ENCODE results near the gene HOXD11. TPM values are rescaled to one million over a fixed set of nuclear protein-coding genes. Genes with fewer than 3 reads are reported as not detected.

Gene HOXD11
- total RNA-seq, 1 experiment from 2014 or later: not detected

DNA sequence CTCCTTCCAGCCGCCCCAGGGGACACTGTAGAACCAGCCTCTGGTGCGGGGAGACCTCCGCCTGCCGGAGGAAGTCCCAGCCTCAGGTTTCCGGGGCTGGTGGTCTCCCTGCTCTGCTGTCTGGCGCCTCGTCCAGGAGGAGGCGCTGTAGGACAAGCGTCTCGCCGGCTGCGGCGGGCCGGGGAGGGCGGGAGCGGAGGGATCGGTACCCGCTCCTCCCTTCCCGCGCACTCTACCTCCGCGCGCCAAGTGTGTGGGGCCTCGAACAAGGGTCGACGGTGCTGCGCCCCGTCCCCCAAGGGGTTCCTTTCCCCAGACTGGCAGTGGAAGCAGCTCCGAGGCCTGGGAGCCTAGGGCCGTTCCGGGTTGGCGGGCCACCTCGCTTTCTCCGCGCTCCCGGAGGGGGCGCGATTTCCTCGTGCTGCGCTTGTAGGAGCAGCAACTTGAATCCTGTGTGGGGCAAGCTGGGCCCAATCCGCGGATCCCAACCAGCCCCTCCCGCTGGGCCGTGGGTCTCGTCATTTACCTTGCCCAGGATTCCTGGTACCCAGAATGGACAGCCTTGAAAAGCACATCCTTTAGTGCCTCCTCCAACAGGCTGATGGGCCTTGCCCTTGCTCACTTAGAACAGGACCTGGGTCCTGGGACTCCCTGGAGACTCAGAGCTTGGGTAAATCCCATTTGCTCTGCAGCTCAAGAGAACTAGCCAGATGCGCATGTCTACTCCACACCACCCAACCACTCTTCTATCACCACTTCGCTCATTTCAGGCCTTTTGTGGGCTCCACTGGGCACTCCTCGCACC is 33.6 kb downstream of the HOXD11 start:
- Mint-ChIP-seq H3K9me3 (ENCODE audit: low read depth, unreplicated experiment) (no peaks in the 10 kb centered on the region), H3K27ac (ENCODE audit: unreplicated experiment) (no peak overlapping the region), H3K4me3 (ENCODE audit: low read depth, unreplicated experiment) (peak overlapping the region; percentile 70), H3K4me1 (ENCODE audit: low read depth, unreplicated experiment) (no peaks in the 10 kb centered on the region), H3K27me3 (ENCODE audit: unreplicated experiment) (peaks cover 6% of the 10 kb centered on the region), H3K36me3 (ENCODE audit: insufficient read depth, unreplicated experiment) (no peaks in the 10 kb centered on the region)
- no TSS peak for BruUV-seq (replicated peaks)
- intact Hi-C loops (cut with micrococcal nuclease; ENCODE audit: unreplicated experiment): loop anchor here (1.0 to 5.0 kb wide), 6 partner anchors 132 to 512 kb away; no protein-coding TSS in a partner anchor
- TF ChIP-seq, protein P1, sequence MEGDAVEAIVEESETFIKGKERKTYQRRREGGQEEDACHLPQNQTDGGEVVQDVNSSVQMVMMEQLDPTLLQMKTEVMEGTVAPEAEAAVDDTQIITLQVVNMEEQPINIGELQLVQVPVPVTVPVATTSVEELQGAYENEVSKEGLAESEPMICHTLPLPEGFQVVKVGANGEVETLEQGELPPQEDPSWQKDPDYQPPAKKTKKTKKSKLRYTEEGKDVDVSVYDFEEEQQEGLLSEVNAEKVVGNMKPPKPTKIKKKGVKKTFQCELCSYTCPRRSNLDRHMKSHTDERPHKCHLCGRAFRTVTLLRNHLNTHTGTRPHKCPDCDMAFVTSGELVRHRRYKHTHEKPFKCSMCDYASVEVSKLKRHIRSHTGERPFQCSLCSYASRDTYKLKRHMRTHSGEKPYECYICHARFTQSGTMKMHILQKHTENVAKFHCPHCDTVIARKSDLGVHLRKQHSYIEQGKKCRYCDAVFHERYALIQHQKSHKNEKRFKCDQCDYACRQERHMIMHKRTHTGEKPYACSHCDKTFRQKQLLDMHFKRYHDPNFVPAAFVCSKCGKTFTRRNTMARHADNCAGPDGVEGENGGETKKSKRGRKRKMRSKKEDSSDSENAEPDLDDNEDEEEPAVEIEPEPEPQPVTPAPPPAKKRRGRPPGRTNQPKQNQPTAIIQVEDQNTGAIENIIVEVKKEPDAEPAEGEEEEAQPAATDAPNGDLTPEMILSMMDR (IDR thresholded peaks at IDR 0.05; ENCODE audit: unreplicated experiment): peak; percentile 99
- CTCF ChIA-PET: interaction anchor here (0.6 to 3.3 kb wide), 16 partner anchors 9 to 1344 kb away, joined by 3 to 87 read pairs (median 4); no protein-coding TSS in a partner anchor
- DNase-seq: peak; percentile 89

DNA sequence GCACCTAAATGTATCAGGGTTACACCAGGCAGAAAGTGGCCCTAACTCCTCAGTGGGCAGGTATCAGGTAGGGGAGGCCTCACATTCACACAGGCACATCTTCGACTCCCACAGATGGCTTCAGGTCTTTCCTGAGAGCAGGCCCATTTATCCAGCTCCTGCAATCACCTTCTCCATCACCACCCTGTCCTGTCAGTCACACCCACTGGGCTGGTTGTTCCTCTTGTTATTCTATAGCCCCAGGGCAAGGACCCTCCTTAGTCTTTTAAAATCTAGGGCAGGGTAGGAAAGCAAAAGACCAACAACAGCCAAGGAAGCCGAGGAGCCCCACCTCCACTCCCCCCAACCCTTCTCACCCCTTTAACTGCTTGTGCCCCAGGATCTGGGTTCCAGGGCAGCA is 35.2 kb downstream of the HOXD11 start:
- intact Hi-C loops (cut with micrococcal nuclease; ENCODE audit: unreplicated experiment): loop anchor here (5.0 kb wide), 1 partner anchor 130 kb away; no protein-coding TSS in a partner anchor
- DNase-seq: no peak
- no peaks in the 10 kb centered on the region for H3K36me3 Mint-ChIP-seq (ENCODE audit: insufficient read depth, unreplicated experiment)
- CTCF ChIA-PET: interaction anchor here (3.3 kb wide), 1 partner anchor 313 kb away, joined by 87 read pairs; no protein-coding TSS in a partner anchor
- H3K4me3 Mint-ChIP-seq (ENCODE audit: low read depth, unreplicated experiment): no peak overlapping the region
- no peaks in the 10 kb centered on the region for H3K9me3 Mint-ChIP-seq (ENCODE audit: low read depth, unreplicated experiment)
- H3K27me3 Mint-ChIP-seq (ENCODE audit: unreplicated experiment): peaks cover 14% of the 10 kb centered on the region
- no TSS peak for BruUV-seq (replicated peaks)
- H3K27ac Mint-ChIP-seq (ENCODE audit: unreplicated experiment): no peak overlapping the region
- H3K4me1 Mint-ChIP-seq (ENCODE audit: low read depth, unreplicated experiment): no peaks in the 10 kb centered on the region
- TF ChIP-seq, protein P1 (IDR thresholded peaks at IDR 0.05; ENCODE audit: unreplicated experiment): no peak

DNA sequence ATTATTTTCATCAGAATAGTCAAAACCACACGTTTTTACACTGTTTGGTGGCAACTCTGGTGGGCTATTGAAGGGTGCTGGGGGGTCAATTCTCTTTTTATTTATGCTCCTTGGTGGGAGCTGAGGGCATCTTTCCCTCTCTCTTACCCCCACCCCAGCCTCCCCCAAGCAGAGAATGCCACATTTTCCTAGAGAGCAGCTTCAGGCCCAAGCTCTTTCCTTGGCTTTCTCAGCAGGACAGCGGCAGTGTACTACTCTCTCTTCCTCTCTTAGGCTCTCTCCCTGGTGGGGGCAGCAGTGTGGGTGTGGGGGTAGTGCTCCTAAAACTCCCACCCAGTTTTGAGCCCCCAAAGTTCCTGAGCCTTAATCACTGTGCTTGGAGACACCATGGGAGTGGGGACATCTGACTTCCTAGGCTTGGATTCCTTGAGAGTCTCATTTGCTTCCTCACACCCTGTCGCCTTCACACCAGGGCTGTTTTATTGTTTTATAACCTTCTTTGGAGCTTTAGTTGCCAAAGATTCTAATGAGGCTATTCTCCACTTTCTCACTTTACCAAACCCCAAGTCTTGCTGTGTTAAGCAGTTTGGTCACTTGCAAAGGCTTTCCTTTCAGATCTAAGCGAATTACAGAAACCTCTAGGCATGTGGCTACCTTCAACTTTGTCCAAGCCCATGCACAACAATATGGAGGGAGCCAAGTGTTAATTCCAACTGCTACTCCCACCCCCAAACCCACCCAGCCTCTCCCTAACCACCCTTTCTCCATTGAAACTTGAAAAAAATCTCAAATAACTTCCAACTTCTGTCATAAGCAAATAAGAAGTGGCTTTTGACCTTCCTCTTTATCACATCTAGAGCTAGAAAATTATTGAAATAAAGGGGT is 38.2 kb downstream of the HOXD11 start:
- no peak overlapping the region for H3K27ac Mint-ChIP-seq (ENCODE audit: unreplicated experiment)
- no peak overlapping the region for H3K4me3 Mint-ChIP-seq (ENCODE audit: low read depth, unreplicated experiment)
- CTCF ChIA-PET: interaction anchor here (0.6 to 2.5 kb wide), 3 partner anchors 310 to 543 kb away, joined by 4 to 7 read pairs (median 6); no protein-coding TSS in a partner anchor
- intact Hi-C loops (cut with micrococcal nuclease; ENCODE audit: unreplicated experiment): no loop called here
- peaks cover 14% of the 10 kb centered on the region for H3K27me3 Mint-ChIP-seq (ENCODE audit: unreplicated experiment)
- no peaks in the 10 kb centered on the region for H3K9me3 Mint-ChIP-seq (ENCODE audit: low read depth, unreplicated experiment)
- DNase-seq: no peak
- H3K4me1 Mint-ChIP-seq (ENCODE audit: low read depth, unreplicated experiment): no peaks in the 10 kb centered on the region
- H3K36me3 Mint-ChIP-seq (ENCODE audit: insufficient read depth, unreplicated experiment): no peaks in the 10 kb centered on the region
- no TSS peak for BruUV-seq (replicated peaks)
- TF ChIP-seq, protein P1 (IDR thresholded peaks at IDR 0.05; ENCODE audit: unreplicated experiment): no peak

DNA sequence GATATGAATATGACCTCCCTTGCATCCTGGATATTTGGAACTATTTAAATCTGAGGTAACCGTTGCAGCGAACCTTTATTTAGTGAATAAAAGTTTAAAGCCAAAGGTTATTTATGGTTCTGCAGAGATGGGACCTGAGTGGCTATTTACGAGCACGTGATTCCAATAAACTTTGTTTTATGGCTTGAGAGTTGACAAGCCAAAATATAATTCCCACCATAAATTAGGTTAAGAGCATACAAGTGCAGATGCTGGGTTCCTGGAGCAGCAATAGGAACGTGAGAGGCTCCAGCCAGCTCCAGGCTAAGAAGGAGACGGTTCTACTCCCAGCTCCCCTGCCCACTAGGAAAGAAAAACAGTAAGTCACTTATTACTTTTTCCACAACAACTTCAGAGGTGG is 39.0 kb downstream of the HOXD11 start:
- Mint-ChIP-seq H3K4me3 (ENCODE audit: low read depth, unreplicated experiment) (no peak overlapping the region), H3K27me3 (ENCODE audit: unreplicated experiment) (peaks cover 14% of the 10 kb centered on the region), H3K36me3 (ENCODE audit: insufficient read depth, unreplicated experiment) (no peaks in the 10 kb centered on the region), H3K4me1 (ENCODE audit: low read depth, unreplicated experiment) (no peaks in the 10 kb centered on the region), H3K9me3 (ENCODE audit: low read depth, unreplicated experiment) (no peaks in the 10 kb centered on the region), H3K27ac (ENCODE audit: unreplicated experiment) (no peak overlapping the region)
- DNase-seq: no peak
- TF ChIP-seq, protein P1 (IDR thresholded peaks at IDR 0.05; ENCODE audit: unreplicated experiment): no peak
- intact Hi-C loops (cut with micrococcal nuclease; ENCODE audit: unreplicated experiment): no loop called here
- no TSS peak for BruUV-seq (replicated peaks)
- CTCF ChIA-PET: interaction anchor here (0.6 kb wide), 2 partner anchors 409 to 542 kb away, joined by 4 to 6 read pairs; no protein-coding TSS in a partner anchor
